Retina (tissue), 1 donor: ENCODE results near the gene MAD1L1.
"Not testable (repeated sequence)": the region's sequence is repeated elsewhere in the genome, so short reads cannot be mapped to it uniquely, and the experiment has no call there.

ENCODE experiments used
- DNase-seq: peaks from one replicate; pipeline ENCODE4 v3.0.0-alpha.2; 2016

Gene MAD1L1

DNA sequence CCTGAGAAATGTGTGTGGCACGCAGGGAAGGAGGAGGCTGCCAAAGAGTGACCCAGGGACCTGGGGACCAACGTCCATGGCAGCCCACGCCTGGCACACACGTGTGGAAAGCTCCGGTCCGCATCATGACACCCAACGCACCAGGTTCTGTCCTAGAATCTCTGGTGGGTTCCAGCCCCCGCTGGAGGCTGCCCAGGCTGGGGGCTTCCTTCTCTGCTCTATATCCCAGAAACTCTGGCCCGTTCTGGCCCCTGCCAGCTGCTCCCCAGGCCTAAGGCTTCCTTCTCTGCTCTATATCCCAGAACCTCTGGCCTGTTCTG is 300.8 kb downstream of the MAD1L1 start:
- DNase-seq = no peak

DNA sequence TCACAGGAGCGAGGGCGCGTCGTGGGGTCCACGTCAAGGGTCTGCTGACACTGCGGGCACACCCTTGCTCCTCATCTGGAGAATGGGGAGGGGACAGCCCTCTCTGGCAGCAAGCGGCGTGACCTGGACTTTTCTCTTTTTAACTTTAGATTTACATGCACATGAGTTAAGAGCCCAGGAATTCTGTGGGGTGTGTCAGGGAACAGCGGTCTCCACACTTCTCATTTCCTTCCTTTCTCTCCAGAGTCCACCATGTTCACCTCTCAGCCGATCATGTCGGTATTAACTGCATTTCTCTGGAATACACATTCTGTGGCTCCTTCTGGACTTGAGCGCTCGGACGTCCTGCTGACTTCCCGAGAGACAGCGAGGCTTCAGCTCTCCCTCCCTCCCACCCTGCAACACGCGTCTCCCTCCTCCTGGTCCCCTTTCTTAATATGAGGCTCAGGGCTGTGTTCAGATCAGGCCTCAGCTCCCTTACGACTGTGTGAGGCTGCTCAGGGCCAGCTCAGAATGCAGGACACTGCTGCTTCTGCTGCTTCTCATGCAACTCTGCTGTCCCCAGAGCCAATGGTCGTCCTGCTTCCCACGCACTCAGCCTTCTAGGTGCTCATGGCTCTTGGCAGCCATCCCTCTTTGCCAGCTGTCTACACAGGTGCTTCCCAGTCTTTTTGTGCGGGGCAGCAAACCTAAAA is 301.3 kb downstream of the MAD1L1 start:
- no peak for DNase-seq

DNA sequence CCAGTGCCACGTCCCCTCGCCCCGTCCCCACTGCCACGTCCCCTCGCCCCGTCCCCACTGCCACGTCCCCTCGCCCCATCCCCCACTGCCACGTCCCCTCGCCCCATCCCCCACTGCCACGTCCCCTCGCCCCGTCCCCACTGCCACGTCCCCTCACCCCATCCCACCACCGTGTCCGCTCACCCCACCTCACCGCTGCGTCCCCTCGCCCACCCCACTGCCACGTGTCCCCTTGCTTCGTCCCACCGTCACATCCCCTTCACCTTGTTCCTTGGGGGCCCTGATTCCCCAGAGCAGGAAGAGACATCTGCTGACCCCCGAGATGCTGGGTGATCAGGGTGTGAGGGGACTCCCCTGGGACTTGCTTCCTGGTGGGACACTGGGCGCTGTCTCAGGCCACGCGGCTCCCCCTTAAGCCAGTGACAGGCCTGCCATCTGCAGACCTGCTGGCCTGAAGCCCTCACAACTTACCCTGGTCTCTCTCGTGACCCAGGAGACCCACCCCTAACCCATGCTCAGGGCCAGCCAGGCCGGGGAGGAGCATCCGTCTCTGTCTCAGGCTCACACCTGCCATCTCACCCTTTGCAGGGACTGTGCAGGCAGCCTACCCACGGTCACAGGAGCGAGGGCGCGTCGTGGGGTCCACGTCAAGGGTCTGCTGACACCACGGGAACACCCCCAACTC is 302.2 kb downstream of the MAD1L1 start:
- no peak for DNase-seq

DNA sequence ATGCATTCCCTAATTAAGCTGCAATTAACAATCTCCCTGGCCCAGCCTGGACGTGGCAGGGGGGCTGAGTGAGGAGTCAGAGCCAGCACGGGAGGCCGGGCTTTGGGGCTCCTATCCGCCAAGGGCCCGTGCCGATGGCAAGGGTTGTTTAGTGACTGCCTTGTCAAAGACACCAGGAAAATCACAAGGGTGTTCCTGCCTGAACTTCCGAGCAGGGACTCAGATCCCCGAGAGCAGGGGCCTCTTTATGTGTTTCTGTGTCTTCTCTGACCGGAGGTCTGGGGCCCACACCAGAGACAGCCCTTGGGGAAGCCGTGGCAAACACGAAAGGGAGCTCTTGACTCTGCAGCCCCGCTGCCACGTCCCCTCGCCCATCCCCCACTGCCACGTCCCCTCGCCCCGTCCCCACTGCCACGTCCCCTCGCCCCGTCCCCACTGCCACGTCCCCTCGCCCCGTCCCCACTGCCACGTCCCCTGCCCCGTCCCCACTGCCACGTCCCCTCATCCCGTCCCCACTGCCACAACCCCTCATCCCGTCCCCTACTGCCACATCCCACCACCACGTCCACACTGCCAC is 303.3 kb downstream of the MAD1L1 start:
- DNase-seq = not testable (repeated sequence)

DNA sequence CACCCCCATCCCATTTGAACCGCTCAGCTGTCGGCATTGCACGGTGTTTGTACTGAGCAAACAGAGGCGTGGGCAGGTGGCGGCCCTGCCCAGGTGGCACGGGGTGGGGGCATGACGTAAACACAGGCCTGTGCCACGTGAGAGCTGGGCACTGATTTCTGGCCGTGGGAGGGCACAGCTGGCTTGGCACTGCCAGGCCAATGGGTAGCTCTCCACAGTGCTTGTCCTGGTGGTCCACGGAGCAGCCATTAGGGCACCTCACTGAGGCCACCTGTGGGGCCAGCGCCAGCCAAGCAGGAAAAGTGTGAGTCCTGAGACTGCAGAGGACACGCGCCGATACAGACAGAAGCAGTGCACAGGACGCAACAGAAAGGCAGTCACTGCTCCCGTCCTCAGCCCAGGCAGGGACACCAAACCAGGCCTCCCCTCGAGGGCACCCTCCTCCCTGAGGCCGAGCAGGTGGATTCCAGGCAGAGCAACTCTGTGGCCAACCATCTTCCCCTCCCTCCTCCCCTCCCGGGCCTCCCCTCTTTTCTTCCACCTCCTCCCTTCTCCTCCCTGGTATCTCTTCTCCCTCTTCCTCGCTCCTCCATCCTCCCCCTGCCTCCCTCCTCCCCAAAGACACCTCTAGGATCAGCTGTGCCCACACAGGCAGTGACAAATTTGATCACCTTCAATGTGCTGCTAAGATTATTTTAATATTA is 303.9 kb downstream of the MAD1L1 start:
- no peak for DNase-seq

DNA sequence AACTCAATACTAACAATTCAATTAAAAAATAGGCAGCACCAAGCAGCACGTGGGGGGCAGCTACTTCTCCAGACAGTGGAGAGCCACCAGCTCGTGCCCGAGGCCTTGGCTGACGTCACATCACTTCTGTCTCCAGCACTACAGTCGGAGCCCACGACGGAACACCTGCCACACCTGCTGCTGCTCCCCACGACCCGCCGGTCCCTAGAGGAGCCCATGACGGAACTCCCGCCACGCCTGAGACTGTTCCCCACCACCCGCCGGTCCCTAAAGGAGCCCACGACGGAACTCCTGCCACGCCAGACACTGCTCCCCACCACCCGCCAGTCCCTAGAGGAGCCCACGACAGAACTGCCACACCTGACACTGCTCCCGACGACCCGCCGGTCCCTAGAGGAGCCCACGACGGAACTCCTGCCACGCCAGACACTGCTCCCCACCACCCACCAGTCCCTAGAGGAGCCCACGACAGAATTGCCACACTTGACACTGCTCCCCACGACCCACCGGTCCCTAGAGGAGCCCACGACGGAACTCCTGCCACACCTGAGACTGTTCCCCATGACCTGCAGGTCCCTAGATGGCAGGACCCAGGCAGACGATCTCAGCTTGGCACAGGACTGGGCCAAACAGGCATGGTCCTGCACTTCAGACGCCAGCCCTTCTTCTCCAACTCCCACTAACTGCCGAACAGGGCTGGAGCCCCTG is 304.7 kb downstream of the MAD1L1 start:
- no peak for DNase-seq

DNA sequence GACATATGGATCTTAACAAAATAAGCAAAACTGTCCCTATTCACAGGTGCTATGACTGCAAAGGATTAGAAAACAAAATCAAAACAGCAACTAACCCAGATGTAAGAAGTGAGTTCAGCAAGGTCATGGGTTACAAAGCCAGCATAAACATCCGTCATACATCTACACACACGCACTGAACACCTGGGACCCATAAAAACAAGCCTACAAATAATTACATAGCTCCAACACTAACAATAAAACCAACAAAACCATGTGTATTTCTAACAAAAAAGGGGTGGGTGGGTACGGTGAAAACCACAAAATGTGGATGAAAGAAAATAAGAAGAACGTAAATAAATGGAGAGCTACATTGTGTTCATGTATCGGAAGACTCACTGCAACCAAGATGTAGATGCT is 305.8 kb downstream of the MAD1L1 start:
- no peak for DNase-seq

DNA sequence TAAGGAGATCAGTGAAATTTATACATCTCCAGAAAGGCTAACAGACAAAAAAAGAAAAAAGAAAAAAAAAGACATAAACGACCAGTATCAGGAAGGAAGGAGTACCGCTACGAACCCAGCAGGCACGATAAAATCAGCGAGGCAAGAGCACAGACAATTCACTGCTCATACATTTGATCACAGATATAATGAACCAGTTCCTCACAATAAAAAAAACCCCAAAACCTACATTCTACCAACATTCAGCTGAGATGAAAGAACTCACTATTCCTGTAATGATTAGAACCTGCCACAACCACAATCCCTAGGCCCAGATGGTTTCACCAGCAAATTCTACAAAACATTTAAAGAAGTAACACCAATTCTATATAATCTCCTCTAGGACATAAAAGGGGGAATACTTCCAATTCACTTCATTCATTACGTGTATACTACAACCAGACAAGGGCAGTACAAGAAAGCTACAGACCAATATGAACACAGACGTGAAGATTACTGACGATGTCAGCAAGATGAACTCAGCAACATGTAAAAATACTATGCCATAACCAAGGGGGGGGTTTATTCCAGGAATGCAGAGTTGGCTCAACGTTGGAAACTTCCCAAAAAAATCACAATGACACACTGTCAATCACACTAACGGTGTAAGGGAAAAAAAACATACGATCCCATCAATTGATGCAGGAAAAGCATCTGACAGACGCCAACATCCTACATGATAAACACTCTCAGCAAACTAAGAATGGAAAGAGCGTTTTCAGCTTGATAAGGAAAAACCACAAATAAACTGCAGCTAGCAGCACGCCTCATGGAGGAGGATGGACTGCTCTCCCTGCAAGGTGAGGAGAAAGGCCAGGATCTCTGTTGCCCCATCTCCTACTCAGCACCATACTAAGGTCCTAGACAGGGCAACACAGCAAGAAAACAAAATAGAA is 306.5 kb downstream of the MAD1L1 start:
- DNase-seq = no peak

DNA sequence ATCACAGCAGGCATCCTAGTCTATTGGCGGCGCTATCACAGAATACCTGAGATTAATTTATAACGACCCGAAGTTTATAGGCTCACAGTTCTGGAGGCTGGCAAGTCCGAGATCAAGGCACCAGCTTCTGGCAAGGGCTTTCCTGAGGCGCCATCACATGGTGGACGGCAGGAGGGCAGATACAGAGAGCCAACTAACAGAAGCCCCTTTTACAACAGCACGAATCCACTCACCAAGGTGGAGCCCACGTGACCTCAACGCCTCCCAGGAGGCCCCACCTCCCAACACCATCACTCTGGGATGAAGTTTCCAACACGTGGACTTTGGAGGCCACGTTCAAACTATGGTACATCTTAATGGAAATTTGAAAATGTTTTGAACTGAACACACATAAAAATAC is 307.4 kb downstream of the MAD1L1 start:
- no peak for DNase-seq

DNA sequence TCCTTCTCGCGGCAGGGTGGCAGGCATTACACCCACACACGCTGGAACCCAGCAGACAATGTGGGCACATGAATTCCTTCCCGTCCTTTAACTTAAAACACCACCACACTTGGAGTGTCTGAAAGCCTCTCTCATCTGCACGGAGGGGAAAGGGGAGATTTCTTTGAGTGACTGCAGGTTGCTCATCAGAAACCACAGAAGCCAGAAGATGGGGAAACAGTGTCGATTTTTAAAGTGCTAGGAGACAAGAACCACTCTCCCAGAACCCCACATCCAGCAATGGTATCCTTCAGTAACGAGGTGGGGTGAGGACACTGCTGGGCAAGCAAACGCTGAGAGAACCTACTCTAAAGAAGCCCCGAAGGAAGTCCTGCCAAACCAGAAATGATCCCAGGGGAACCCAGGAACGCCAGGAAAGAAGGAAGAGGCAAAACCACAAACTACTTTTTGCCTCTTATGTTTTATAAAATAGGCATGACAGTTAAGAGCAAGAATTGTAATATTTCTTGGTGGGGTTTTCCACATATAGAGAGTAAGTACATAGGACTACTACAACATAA is 308.4 kb downstream of the MAD1L1 start:
- no peak for DNase-seq

DNA sequence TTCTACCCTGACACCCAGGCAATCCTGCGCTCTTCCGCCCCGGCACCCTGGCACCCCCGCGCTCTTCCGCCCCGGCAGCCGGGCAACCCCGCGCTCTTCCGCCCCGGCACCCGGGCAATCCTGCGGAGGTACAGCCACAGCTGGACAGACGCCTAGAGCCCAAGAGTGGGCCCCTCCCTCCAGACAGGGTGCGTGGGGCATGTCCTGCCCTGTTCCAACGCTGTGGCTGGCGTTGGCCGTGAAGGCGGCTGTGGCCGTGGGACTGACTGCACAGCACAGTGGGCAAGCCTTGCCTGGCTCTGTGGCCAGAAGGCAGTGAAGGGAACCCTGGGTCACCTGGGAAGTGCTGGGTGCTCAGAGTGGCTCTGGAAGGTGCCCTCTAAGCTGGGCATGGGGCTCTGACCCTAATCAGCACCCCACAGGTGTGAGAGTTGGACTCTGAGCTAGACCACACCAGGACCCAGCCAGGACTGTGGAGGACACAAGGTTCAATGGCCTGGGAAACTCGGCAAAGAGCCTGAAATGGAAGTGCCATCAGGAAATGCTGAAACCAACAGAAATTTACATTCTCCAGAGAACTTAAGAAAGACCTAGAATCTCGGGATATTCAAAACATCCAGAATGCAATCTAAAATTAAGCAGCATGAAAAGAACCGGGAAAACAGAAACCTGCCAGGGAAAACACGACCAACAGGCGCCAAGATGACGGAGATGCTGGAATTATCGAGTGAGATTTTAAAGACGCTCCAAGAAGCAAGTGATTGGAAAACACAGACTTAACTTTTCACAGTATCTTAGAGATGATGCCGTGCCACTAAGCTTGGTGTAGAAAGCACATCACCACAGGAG is 309.1 kb downstream of the MAD1L1 start:
- DNase-seq = no peak

DNA sequence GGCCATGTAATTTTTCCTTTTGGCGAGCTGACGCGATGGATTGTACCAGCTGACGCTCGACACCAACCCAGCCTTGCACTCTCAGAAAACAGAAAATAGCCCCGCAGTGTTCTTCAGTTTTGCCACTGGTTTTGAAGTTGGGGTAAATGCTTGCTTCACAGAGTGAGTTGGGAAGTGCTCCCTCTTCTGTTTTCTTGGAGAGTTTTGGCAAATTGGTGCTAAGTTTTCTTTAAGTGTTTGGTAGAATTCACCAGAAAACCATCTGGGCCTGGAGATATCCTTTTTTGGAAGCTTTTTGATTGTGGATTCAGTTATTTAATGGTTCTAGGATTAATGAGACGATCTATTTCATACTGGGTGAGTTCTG is 309.9 kb downstream of the MAD1L1 start:
- DNase-seq = no peak

DNA sequence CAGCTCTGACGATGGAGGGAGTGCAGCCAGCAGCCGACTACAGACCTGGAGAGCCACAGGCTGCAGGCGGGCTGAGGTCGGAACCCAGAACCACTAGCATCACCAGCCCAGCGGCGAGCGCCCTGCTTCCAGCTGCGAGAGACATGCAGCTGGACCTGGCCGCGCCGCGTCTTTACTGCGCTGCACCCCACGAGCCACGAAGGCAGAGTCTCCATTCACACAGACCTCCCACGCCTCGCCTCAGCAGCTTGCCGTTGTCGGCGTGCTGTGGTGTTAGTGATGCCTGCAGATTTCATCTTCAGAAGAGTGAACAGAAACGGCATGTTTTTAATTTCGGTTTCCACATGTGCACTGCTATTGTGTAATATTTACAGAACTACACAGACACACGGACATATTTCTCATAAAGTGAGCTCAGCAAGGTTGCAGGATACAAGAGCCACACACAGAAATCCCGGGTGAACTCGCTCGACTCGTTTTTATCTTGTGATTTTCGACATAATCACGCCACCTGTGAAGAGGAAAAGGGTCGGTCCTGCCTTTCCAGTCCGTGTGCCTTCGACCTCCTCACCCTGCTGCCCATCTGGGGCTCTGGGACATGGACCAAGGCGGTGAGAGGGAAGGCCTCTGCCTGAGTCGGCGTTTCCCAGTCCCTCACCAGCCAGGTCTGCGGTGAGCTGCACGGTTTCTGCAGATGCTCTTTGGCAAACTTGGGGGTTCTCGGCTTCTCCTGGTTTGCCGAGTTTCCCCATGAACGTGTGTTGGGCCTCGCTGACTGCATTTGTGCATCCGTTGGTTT is 310.5 kb downstream of the MAD1L1 start:
- DNase-seq = no peak

DNA sequence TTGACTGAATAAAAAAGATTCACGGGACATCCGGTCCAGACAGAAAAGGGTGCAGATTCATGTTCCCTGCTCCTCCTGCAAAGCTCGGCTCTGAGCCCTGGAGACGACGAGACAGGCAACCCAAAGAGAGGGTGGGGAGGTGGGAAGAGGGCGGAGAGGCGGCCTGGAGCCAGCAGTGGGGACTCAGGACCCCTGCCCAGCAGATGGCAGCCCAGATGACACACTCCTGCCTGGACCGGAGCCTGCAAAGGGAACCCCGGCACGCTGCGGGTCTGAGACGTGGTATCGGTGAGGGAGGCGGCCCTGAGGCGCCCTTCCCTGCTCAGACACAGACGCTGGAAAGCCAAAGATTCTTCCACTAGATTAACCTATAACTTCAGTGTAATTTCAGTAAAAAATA is 311.9 kb downstream of the MAD1L1 start:
- no peak for DNase-seq

DNA sequence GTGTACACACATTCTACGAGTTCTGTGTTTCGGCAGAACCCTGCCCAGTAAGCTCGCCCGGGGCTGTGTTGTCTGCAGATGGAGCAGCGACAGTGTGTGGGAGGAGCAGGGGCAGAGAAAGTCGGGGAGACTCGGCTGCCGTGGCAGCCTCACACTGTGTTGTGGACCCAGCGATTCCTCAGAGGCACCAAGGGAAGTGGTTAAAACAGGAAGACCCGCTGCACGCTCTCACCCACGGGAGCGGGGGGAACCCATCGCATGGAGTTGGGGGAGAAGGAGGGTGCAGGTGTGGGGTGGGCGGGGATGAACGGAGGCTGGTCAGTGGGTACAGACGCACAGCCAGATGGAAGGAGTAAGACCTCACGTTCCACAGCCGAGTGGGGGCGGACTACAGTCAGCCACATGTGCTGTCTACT is 312.5 kb downstream of the MAD1L1 start:
- no peak for DNase-seq

DNA sequence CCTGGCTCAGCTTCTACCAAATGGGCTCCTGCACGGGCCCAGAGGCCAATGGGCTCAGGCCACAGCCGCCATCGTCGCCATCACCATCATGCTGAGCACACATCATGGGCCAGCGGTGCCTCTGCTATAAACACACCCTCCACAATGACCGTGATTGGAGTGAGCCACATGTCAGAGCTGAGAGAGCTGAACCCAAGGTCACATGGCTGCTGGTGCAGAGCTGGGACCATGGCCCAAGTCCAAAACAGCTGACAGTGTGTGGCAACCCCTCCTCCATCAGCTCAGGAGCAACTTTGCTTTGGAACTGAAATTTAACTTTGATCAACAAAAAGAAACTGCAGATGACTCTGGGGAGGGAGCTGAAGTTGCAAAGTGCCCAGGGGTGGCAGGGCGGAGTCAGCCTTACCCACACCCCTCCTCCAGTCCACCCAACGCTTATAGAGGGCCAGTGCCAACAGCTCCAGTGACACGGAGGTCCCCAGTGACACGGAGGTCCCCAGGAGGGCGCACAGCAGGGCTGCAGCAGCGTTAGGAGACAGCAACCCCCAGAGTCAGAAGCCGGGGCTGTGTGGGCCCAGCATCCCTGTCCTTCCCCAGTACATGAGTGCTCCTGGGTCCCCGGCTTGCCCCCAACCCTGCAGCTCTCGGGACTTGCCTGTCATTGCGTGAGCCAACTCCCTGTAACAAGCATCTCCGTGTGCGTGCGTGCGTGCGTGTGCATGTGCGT is 313.0 kb downstream of the MAD1L1 start:
- no peak for DNase-seq

DNA sequence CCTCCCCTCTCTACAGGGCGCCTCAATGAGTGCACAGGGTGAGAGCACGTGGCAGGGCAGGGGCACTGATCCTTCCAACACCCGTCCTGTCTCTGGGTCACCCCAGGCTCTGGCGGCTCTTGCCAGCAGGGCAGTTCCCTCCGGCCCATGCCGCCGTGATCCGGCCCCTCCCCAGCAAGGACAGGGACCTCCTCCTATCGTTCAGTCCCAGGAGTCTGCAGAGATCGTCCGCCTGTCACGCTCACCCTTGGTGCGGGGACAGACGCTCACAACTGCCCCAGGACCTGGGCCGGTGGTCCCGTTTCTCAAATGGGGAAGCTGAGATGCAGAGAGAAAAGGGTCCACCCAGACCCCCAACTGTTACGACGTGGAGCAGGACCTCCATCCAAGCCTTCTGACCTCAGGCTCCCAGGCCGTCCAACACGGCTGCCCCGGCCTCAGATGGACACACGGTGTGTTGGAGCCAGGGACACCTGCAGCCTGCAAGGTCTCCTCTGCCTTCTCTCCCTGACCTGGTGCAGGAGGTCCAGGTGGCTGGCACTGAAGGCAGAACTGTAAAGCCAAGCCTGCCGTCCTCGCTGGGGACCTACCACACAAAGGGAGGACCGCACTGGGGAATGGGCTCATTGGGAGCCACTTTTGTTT is 313.7 kb downstream of the MAD1L1 start:
- no peak for DNase-seq

DNA sequence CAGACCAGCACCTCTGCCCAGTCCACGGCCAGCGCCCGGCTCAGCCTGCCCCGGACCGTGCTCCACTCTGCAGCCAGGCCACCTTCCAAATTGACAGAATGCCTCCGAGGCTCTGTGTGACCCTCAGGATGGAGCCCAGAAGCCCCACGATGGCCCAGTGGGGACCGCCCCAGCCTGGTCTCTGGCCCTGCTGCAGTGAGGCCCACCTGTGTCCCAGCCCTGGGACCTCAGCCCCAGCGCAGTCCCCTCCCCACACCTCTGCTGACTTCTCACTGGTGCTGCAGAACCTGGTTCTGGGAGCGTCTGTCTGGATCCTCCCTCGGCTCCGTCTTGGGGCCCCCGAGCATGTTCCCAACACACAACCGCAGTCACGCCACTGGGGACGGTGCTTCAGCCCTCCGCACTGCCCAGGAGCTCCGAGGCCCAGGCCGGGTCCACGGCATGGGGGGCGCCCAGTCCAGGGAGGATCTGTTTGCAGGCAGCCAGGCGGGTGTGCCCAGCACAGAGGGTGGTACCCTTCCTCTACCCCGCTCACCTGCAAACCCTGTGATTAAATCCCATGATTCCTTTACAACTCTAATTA is 314.6 kb downstream of the MAD1L1 start:
- DNase-seq = no peak
